Activated naive CD4-positive, alpha-beta T cell treated with anti-CD3 and anti-CD28 coated beads for 36 hours (primary cell): ENCODE measurements around the gene CAMSAP2. TPM values are rescaled to one million over a fixed set of nuclear protein-coding genes. Genes with fewer than 3 reads are reported as not detected.

Experiments
- CTCF ChIA-PET: fragments of 350-600 bp; sonication (Branson Sonifier 250); formaldehyde crosslinking; loops from one replicate; lab custom pipeline; 2021; ENCODE audit warnings: antibody characterized with exemption; lab: Charles Lee
- DNase-seq: peaks from one replicate; pipeline ENCODE4 v3.0.0-alpha.2; 2020
- H3K27ac Mint-ChIP-seq: one replicate; pipeline ENCODE4 v1.8.0; 2021; ENCODE audit warnings: mild to moderate bottlenecking, mixed read lengths
- H3K27me3 Mint-ChIP-seq: one replicate; pipeline ENCODE4 v1.8.0; 2021; ENCODE audit warnings: low read depth, mixed read lengths
- H3K36me3 Mint-ChIP-seq: one replicate; pipeline ENCODE4 v1.8.0; 2021; ENCODE audit warnings: low read depth, mixed read lengths
- H3K4me1 Mint-ChIP-seq: one replicate; pipeline ENCODE4 v1.8.0; 2021; ENCODE audit warnings: low read depth, mixed read lengths
- H3K4me3 Mint-ChIP-seq: one replicate; pipeline ENCODE4 v1.8.0; 2021; ENCODE audit warnings: mild to moderate bottlenecking, moderate library complexity, mixed read lengths
- H3K9me3 Mint-ChIP-seq: one replicate; pipeline ENCODE4 v1.8.0; 2021; ENCODE audit warnings: mixed read lengths
- intact Hi-C: fragments of 100-400 bp; cut with micrococcal nuclease; formaldehyde crosslinking; loops from one replicate; pipeline ENCODE4 v1.15.1; 2023
- total RNA-seq, 2 experiments: library from RNA; stranded (reverse); gene quantifications; one replicate each; pipeline ENCODE4 v1.2.3, GENCODE V29; 2021

Gene CAMSAP2
- total RNA-seq: 1 to 10 TPM; 3.9 to 6.5 TPM

- H3K9me3 Mint-ChIP-seq: no peaks in the 10 kb centered on the region
- H3K36me3 Mint-ChIP-seq: peaks cover 1% of the 10 kb centered on the region
- H3K4me3 Mint-ChIP-seq: peak within 1 kb of the TSS; percentile 98
- H3K27me3 Mint-ChIP-seq: no peaks in the 10 kb centered on the region
- peak within 1 kb of the TSS; percentile 89 for H3K27ac Mint-ChIP-seq
- intact Hi-C loops: loop anchor here (1.0 to 5.0 kb wide), 2 partner anchors 113 to 284 kb away; partner anchors contain the start of gene KIF21B
- CTCF ChIA-PET: interaction anchor here (1.2 kb wide), 1 partner anchor 11 kb away, joined by 5 read pairs; no protein-coding TSS in a partner anchor
- DNase-seq: peak; percentile 69
- H3K4me1 Mint-ChIP-seq: peaks cover 26% of the 10 kb centered on the region
Observed at GRCh38 chr1:200738327-200738948, at the start of gene CAMSAP2. Gene CAMSAP2 (plus strand): TSS chr1:200738893. CDS start chr1:200739828, 935 bp downstream.

- no peaks in the 10 kb centered on the region for H3K9me3 Mint-ChIP-seq
- no peak for DNase-seq
- no peaks in the 10 kb centered on the region for H3K4me1 Mint-ChIP-seq
- no peaks in the 10 kb centered on the region for H3K36me3 Mint-ChIP-seq
- H3K27ac Mint-ChIP-seq: no peak overlapping the region
- intact Hi-C loops: no loop called here
- CTCF ChIA-PET: no interaction called here
- no peak overlapping the region for H3K4me3 Mint-ChIP-seq
- H3K27me3 Mint-ChIP-seq: no peaks in the 10 kb centered on the region
Observed at GRCh38 chr1:200692316-200692715, 46.4 kb upstream of the CAMSAP2 start.

- Mint-ChIP-seq H3K27me3 (no peaks in the 10 kb centered on the region), H3K9me3 (no peaks in the 10 kb centered on the region), H3K4me1 (no peaks in the 10 kb centered on the region), H3K4me3 (no peak overlapping the region), H3K36me3 (no peaks in the 10 kb centered on the region), H3K27ac (no peak overlapping the region)
- intact Hi-C loops: no loop called here
- CTCF ChIA-PET: no interaction called here
- no peak for DNase-seq
Observed at GRCh38 chr1:200693327-200693726, 45.4 kb upstream of the CAMSAP2 start.

GRCh38 chr1:200694738-200695137, 44.0 kb upstream of the CAMSAP2 start:
- CTCF ChIA-PET: no interaction called here
- intact Hi-C loops: no loop called here
- no peak overlapping the region for H3K27ac Mint-ChIP-seq
- H3K9me3 Mint-ChIP-seq: no peaks in the 10 kb centered on the region
- H3K36me3 Mint-ChIP-seq: no peaks in the 10 kb centered on the region
- DNase-seq: no peak
- H3K4me1 Mint-ChIP-seq: no peaks in the 10 kb centered on the region
- no peaks in the 10 kb centered on the region for H3K27me3 Mint-ChIP-seq
- no peak overlapping the region for H3K4me3 Mint-ChIP-seq

GRCh38 chr1:200699871-200700270, 38.8 kb upstream of the CAMSAP2 start:
- no peaks in the 10 kb centered on the region for H3K9me3 Mint-ChIP-seq
- intact Hi-C loops: no loop called here
- no peaks in the 10 kb centered on the region for H3K4me1 Mint-ChIP-seq
- DNase-seq: peak; percentile 34
- no peaks in the 10 kb centered on the region for H3K27me3 Mint-ChIP-seq
- H3K27ac Mint-ChIP-seq: no peak overlapping the region
- no peak overlapping the region for H3K4me3 Mint-ChIP-seq
- H3K36me3 Mint-ChIP-seq: no peaks in the 10 kb centered on the region
- CTCF ChIA-PET: no interaction called here

GRCh38 chr1:200704986-200705500, 33.6 kb upstream of the CAMSAP2 start:
- Mint-ChIP-seq H3K9me3 (no peaks in the 10 kb centered on the region), H3K27me3 (no peaks in the 10 kb centered on the region), H3K27ac (no peak overlapping the region), H3K4me1 (no peaks in the 10 kb centered on the region), H3K4me3 (no peak overlapping the region), H3K36me3 (no peaks in the 10 kb centered on the region)
- DNase-seq: no peak
- intact Hi-C loops: no loop called here
- CTCF ChIA-PET: interaction anchor here (0.6 kb wide), 1 partner anchor 83 kb away, joined by 5 read pairs; no protein-coding TSS in a partner anchor

GRCh38 chr1:200706111-200706814, 32.4 kb upstream of the CAMSAP2 start:
- Mint-ChIP-seq H3K4me1 (no peaks in the 10 kb centered on the region), H3K9me3 (no peaks in the 10 kb centered on the region), H3K36me3 (no peaks in the 10 kb centered on the region), H3K27me3 (no peaks in the 10 kb centered on the region), H3K4me3 (no peak overlapping the region), H3K27ac (no peak overlapping the region)
- CTCF ChIA-PET: no interaction called here
- intact Hi-C loops: no loop called here
- DNase-seq: no peak

- no peak for DNase-seq
- H3K9me3 Mint-ChIP-seq: no peaks in the 10 kb centered on the region
- intact Hi-C loops: no loop called here
- H3K27ac Mint-ChIP-seq: no peak overlapping the region
- H3K4me1 Mint-ChIP-seq: no peaks in the 10 kb centered on the region
- no peak overlapping the region for H3K4me3 Mint-ChIP-seq
- no peaks in the 10 kb centered on the region for H3K36me3 Mint-ChIP-seq
- CTCF ChIA-PET: no interaction called here
- no peaks in the 10 kb centered on the region for H3K27me3 Mint-ChIP-seq
Observed at GRCh38 chr1:200707116-200707515, 31.6 kb upstream of the CAMSAP2 start.

GRCh38 chr1:200708161-200708560, 30.5 kb upstream of the CAMSAP2 start:
- DNase-seq: no peak
- CTCF ChIA-PET: interaction anchor here (0.7 kb wide), 1 partner anchor 12 kb away, joined by 3 read pairs; no protein-coding TSS in a partner anchor
- Mint-ChIP-seq H3K27me3 (no peaks in the 10 kb centered on the region), H3K27ac (no peak overlapping the region), H3K36me3 (no peaks in the 10 kb centered on the region), H3K4me3 (no peak overlapping the region), H3K4me1 (no peaks in the 10 kb centered on the region), H3K9me3 (no peaks in the 10 kb centered on the region)
- intact Hi-C loops: no loop called here

- CTCF ChIA-PET: interaction anchor here (0.7 kb wide), 1 partner anchor 12 kb away, joined by 3 read pairs; no protein-coding TSS in a partner anchor
- no peaks in the 10 kb centered on the region for H3K4me1 Mint-ChIP-seq
- H3K4me3 Mint-ChIP-seq: no peak overlapping the region
- H3K9me3 Mint-ChIP-seq: no peaks in the 10 kb centered on the region
- H3K36me3 Mint-ChIP-seq: no peaks in the 10 kb centered on the region
- DNase-seq: no peak
- H3K27ac Mint-ChIP-seq: no peak overlapping the region
- H3K27me3 Mint-ChIP-seq: no peaks in the 10 kb centered on the region
- intact Hi-C loops: no loop called here
Observed at GRCh38 chr1:200708769-200709168, 29.9 kb upstream of the CAMSAP2 start.

GRCh38 chr1:200710166-200710565, 28.5 kb upstream of the CAMSAP2 start:
- no peak for DNase-seq
- Mint-ChIP-seq H3K27ac (no peak overlapping the region), H3K36me3 (no peaks in the 10 kb centered on the region), H3K9me3 (no peaks in the 10 kb centered on the region), H3K4me3 (no peak overlapping the region), H3K27me3 (no peaks in the 10 kb centered on the region), H3K4me1 (no peaks in the 10 kb centered on the region)
- intact Hi-C loops: no loop called here
- CTCF ChIA-PET: no interaction called here

GRCh38 chr1:200714504-200715187, 24.0 kb upstream of the CAMSAP2 start:
- Mint-ChIP-seq H3K4me1 (no peaks in the 10 kb centered on the region), H3K27me3 (peaks cover 1% of the 10 kb centered on the region), H3K27ac (no peak overlapping the region), H3K9me3 (no peaks in the 10 kb centered on the region), H3K36me3 (no peaks in the 10 kb centered on the region), H3K4me3 (no peak overlapping the region)
- no peak for DNase-seq
- intact Hi-C loops: no loop called here
- CTCF ChIA-PET: no interaction called here
